GM19467 (cell line): Measurements from ENCODE around the gene PPP1R14C.
"Not testable (repeated sequence)": the region's sequence is repeated elsewhere in the genome, so short reads cannot be mapped to it uniquely, and the experiment has no call there.

Experiments
- ATAC-seq: cut with Tn5 transposase; IDR thresholded peaks from one replicate; pipeline ENCODE4 v1.9.1; 2021; ENCODE audit warnings: mild to moderate bottlenecking, moderate library complexity; ENCODE audit not compliant: unreplicated experiment

Gene PPP1R14C

GRCh38 chr6:150137711-150138110 lies 5.1 kb upstream of the PPP1R14C start:
- ATAC-seq = not testable (repeated sequence)

- ATAC-seq = no peak
These were observed 4.2 kb upstream of the PPP1R14C start for GRCh38 chr6:150138638-150139037.

- no peak for ATAC-seq
These were observed 3.3 kb upstream of the PPP1R14C start for GRCh38 chr6:150139533-150139932.

DNA sequence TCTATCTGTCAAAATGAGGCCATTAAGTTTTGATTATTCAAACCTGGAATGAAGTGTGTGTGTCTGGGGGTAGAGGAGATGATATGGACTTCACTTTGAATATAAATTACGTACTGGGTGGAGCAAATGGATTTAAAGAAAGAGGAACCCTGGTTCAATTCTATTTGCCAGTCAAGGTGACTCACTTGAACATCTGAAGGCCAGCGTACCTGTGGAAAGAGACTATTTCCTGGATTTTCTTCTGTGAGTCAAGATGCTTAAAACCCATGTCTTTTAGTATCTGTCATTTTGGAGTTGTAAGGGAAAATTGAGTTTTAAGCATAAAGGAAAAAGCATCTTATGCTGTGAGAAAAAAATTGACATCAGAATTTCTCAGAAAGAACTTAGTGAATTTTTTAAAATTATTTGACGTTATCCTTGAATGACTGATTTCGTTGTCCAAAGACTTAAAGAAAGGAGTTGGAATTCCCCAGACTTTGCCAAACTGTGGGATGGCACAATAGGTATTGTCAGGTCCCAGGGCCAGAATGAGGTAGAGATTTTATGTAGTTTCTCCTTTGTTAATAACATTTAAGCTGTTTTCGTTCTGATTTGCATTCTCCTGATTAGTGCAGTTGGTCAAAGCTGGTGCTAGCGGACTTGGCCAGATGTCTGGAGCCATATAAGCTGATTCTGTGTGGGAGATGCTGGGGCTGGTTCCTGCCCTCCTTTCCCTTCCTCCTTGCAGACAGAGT lies 2.4 kb upstream of the PPP1R14C start:
- ATAC-seq = no peak

- no peak for ATAC-seq
These were observed 661 bp upstream of the PPP1R14C start for GRCh38 chr6:150142097-150142669.

- ATAC-seq = no peak
These were observed 861 bp downstream of the PPP1R14C start for GRCh38 chr6:150143516-150144293.

- no peak for ATAC-seq
These were observed 1.5 kb downstream of the PPP1R14C start for GRCh38 chr6:150144294-150144868.

- no peak for ATAC-seq
These were observed 2.6 kb downstream of the PPP1R14C start for GRCh38 chr6:150145427-150145826.

- ATAC-seq = no peak
These were observed 3.0 kb downstream of the PPP1R14C start for GRCh38 chr6:150145830-150146229.

DNA sequence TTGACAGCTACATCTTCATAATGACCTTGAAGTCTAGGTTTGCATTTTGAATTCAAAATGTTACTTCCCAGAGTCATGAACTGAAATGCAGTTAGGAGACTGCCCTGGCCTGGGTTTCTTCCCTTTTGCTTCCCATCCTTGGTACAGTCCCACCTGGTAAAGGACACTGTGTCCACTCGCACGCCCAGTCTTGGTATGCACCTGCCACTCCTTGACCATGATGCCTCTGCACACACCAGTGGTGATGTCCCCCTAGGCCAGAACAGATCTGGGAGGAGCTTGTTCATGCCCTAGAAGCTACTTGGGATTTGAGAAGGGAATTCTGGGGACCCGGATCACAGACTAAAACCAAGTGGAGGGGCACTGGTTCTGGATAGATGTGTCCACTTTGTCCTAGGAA lies 3.6 kb downstream of the PPP1R14C start:
- ATAC-seq = no peak

DNA sequence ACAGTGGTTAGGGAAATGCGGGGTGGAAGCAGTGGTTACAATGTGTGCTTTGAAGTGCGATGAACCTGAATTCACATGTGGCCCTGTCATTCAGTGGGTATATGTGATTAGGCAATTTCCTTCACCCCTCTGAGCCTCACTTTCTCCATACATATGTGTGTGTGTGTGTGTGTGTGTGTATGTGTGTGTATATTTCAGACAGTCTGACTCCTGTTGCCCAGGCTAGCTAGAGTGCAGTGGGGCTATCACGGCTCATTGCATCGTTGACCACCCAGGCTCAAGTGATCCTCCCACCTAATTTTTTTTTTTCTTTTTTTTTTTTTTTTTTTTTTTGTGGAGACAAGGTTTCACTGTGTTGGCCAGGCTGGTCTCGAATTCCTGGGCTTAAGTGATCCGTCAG lies 6.3 kb downstream of the PPP1R14C start:
- no peak for ATAC-seq

GRCh38 chr6:150150458-150150820 lies 7.6 kb downstream of the PPP1R14C start:
- ATAC-seq = no peak

DNA sequence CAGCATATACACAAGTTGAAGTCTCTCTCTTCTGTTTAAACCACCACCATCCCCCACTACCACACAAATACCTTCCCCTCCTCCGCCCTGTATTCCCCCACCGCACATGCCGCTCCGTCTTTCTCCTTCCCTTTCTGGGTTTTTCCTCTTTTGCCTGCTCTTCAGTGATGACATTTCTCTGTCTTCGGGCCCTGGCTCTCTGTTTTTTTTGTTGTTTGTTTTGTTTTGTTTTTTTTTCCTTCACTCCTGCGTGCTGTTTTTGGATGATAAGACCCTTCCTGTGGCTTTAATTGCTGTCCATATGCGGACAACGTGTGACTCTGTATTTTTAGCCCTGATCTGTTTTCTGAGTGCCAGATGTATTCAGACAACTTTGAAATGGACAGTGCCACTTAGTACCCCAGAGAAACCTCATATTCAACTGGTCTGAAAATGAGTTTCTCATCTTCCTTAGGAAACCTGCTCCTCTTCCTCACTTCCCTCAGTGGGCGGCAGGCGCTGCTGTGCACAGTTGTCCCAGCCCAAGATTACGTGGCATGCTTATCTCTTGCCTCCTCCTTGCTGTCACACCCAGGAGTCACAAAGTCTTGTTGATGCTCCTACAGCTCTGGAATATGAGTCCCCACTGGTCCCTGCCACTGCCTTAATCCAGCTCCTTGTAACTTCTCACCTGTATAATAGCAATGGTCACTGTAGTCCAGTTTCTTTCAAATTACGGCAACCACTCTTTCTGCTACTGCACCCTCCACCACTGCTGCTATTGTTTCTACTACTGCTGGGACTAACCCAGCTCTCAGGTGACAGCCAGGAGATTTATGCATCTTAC lies 8.2 kb downstream of the PPP1R14C start:
- no peak for ATAC-seq

GRCh38 chr6:150152891-150153876 lies 10.3 kb downstream of the PPP1R14C start:
- ATAC-seq = no peak

DNA sequence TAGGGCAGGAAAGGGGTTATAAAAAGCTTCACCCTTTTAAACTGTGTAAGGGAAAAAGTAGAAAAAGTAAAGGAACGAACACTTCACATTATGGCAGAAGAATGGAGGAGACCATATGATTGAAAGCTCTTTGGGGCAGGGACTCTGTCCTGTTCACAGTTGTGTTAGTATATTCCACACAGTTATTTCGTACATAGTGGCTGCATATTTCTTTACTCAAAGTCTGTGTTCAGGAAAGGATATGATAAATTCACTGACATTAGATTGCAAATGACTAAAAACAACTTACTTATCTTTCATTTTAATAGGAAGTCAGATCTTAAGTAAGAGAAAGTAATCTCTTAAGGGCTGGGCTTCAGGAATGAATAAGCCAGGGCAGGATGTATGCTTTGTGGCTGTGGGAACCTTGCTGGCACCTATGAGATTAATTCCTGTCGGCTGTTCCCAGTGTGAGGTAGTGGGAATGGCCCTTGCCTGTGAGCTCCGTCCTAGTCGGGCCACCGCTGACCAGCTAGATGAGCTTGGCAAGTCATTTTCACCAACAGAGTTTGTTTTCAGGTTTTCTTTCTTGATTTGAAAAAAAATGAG lies 11.2 kb downstream of the PPP1R14C start:
- no peak for ATAC-seq

DNA sequence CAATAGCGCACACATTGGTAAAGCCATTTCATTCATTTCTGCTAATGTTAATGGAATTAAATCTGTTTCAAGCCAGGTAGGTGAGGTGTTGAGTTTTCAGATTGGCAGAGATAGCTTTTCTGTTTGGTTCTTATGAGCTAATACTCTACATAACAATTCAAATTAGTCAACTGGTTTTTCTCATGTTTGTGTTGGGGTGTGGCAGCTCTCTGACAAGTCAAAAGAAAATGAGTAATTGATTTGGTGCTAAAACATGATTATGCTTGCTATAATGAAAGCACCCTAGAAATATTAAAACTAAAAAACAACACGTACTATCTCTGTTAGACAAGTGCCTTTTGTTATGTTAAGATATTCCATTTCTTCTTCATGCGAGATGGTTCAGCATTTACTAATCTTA lies 13.6 kb downstream of the PPP1R14C start:
- ATAC-seq = no peak

GRCh38 chr6:150157081-150157480 lies 14.2 kb downstream of the PPP1R14C start:
- ATAC-seq = no peak

DNA sequence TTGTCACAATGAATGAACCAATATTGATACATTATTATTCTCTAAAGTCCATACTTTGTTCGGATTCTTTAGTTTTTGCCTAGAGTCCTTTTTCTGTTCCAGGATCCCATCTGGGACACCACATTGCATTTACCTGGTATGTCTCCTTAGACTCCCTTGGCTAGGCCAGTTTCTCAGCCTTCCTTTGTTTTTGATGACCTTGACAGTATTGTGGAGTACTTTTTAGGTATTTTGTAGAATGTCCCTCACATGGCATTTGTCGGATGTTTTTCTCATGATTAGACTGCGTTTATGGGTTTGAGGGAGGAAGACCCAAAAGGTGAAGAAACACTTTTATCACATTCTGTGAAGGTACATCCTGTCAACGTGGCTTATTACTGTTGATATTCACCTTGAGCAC lies 16.9 kb downstream of the PPP1R14C start:
- no peak for ATAC-seq

DNA sequence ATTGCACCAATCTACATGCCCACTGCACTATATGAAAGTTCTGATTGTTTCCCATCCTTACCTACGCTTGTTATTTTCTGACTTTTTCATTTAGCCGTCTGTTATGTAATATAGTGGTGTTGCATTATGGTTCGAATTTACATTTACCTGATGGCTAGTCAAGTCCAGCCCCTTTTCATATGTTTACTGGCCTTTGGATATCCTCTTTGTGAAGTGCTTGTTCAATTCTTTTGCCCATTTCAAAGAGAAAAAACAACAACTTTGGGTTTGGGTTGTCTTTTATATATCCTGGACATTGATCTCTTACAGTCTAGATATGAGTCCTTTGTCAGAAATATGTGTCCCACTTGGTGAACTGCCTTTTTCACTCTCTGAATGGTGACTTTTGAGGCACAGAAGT lies 21.1 kb downstream of the PPP1R14C start:
- no peak for ATAC-seq
